GM23338 (cell line): Measurements from ENCODE around the gene FAM78B. TPM values are rescaled to one million over a fixed set of nuclear protein-coding genes. Genes with fewer than 3 reads are reported as not detected.

Source experiments
- ATAC-seq: fragments of 200-7000 bp; cut with Tn5 transposase; 3 replicates; pipeline ENCODE4 v1.9.1; 2020
- DNase-seq: peaks from one replicate; pipeline ENCODE4 v3.0.0-alpha.2; 2015; ENCODE audit warnings: low spot score
- H2AFZ ChIP-seq: fragments of 200-600 bp; sonication (generic); 2 replicates; pipeline ENCODE4 v1.8.0; 2016; ENCODE audit warnings: antibody characterized with exemption, mild to moderate bottlenecking, moderate library complexity
- H3F3A ChIP-seq: fragments of 200-600 bp; sonication (generic); replicated peaks from 2 replicates; pipeline ENCODE4 v1.8.0; 2017; ENCODE audit warnings: antibody characterized with exemption, mixed run types, low read depth
- H3K27ac ChIP-seq: fragments of 200-600 bp; sonication (generic); 2 replicates; pipeline ENCODE4 v1.6.1; 2016; ENCODE audit warnings: low read depth
- H3K27me3 ChIP-seq: fragments of 200-600 bp; sonication (generic); 2 replicates; pipeline ENCODE4 v1.8.0; 2016; ENCODE audit warnings: mild to moderate bottlenecking, mixed run types, moderate library complexity; ENCODE audit not compliant: insufficient read depth
- H3K36me3 ChIP-seq: fragments of 200-600 bp; sonication (generic); 2 replicates; pipeline ENCODE4 v1.8.0; 2016; ENCODE audit warnings: mild to moderate bottlenecking; ENCODE audit not compliant: insufficient read depth
- H3K4me1 ChIP-seq: fragments of 200-600 bp; sonication (generic); 2 replicates; pipeline ENCODE4 v1.8.0; 2016; ENCODE audit warnings: mild to moderate bottlenecking, moderate library complexity; ENCODE audit not compliant: insufficient read depth
- H3K4me2 ChIP-seq: fragments of 200-600 bp; sonication (generic); 2 replicates; pipeline ENCODE4 v1.7.1; 2017; ENCODE audit warnings: mixed run types
- H3K4me3 ChIP-seq: fragments of 200-600 bp; sonication (generic); 2 replicates; pipeline ENCODE4 v1.6.1; 2016; ENCODE audit warnings: mixed run types
- H3K79me2 ChIP-seq: fragments of 200-600 bp; sonication (generic); replicated peaks from 2 replicates; pipeline ENCODE4 v1.8.0; 2017; ENCODE audit warnings: mild to moderate bottlenecking; ENCODE audit not compliant: insufficient read depth
- H3K9me2 ChIP-seq: fragments of 200-600 bp; sonication (generic); 2 replicates; pipeline ENCODE4 v1.8.0; 2017; ENCODE audit not compliant: insufficient read depth
- H4K20me1 ChIP-seq: fragments of 200-600 bp; sonication (generic); replicated peaks from 2 replicates; pipeline ENCODE4 v1.8.0; 2017; ENCODE audit warnings: mild to moderate bottlenecking; ENCODE audit not compliant: insufficient read depth
- H3K27ac Mint-ChIP-seq: 2 replicates; pipeline ENCODE4 v1.8.0; 2020; ENCODE audit warnings: inconsistent platforms, mild to moderate bottlenecking, moderate library complexity, mixed read lengths
- H3K27me3 Mint-ChIP-seq: 3 replicates; pipeline ENCODE4 v1.8.0; 2022; ENCODE audit warnings: low read depth, mild to moderate bottlenecking, moderate library complexity, mixed read lengths, inconsistent platforms; ENCODE audit not compliant: insufficient read depth, poor library complexity
- H3K36me3 Mint-ChIP-seq: 3 replicates; pipeline ENCODE4 v1.8.0; 2021; ENCODE audit warnings: low read depth, mild to moderate bottlenecking, inconsistent platforms, moderate library complexity, mixed read lengths
- H3K4me1 Mint-ChIP-seq: 3 replicates; pipeline ENCODE4 v1.8.0; 2020; ENCODE audit warnings: mild to moderate bottlenecking, inconsistent platforms, mixed read lengths
- H3K4me3 Mint-ChIP-seq: 3 replicates; pipeline ENCODE4 v1.8.0; 2021; ENCODE audit warnings: moderate library complexity, mild to moderate bottlenecking, inconsistent platforms, mixed read lengths
- H3K9me3 Mint-ChIP-seq: 3 replicates; pipeline ENCODE4 v1.8.0; 2020; ENCODE audit warnings: moderate library complexity, mild to moderate bottlenecking, inconsistent platforms, mixed read lengths
- CREB1 ChIP-seq: fragments of 250-450 bp; sonication (Bioruptor Pico); IDR thresholded peaks from 2 replicates; pipeline ENCODE4 v1.5.0; 2020; ENCODE audit warnings: low read depth, mild to moderate bottlenecking, moderate library complexity
- EZH2 ChIP-seq: fragments of 200-600 bp; sonication (generic); IDR thresholded peaks from one replicate; pipeline ENCODE4 v1.8.0; 2017; ENCODE audit warnings: antibody characterized with exemption, mild to moderate bottlenecking, low read depth; ENCODE audit not compliant: unreplicated experiment
- EZH2phosphoT487 ChIP-seq: fragments of 200-600 bp; sonication (generic); IDR thresholded peaks from one replicate; pipeline ENCODE4 v1.8.1; 2018; ENCODE audit warnings: antibody characterized with exemption; ENCODE audit not compliant: unreplicated experiment
- JUNB ChIP-seq: IDR thresholded peaks from one replicate; pipeline ENCODE4 v1.6.1; 2016; ENCODE audit warnings: antibody characterized with exemption; ENCODE audit not compliant: unreplicated experiment
- NANOG ChIP-seq: IDR thresholded peaks from 2 replicates; pipeline ENCODE4 v1.6.1; 2016; ENCODE audit warnings: antibody characterized with exemption, borderline replicate concordance
- POLR2AphosphoS5 ChIP-seq: IDR thresholded peaks from 2 replicates; pipeline ENCODE4 v1.6.1; 2016; ENCODE audit warnings: antibody characterized with exemption, low read depth
- STAT1 ChIP-seq: IDR thresholded peaks from one replicate; pipeline ENCODE4 v1.6.1; 2016; ENCODE audit warnings: antibody characterized with exemption; ENCODE audit not compliant: unreplicated experiment
- ZNF114 ChIP-seq: fragments of 250-450 bp; sonication (Bioruptor Pico); IDR thresholded peaks from 2 replicates; pipeline ENCODE4 v1.5.0; 2020; ENCODE audit warnings: mild to moderate bottlenecking, moderate library complexity
- ZNF331 ChIP-seq: fragments of 250-450 bp; sonication (Bioruptor Pico); IDR thresholded peaks from 2 replicates; pipeline ENCODE4 v1.5.0; 2020; ENCODE audit warnings: low read depth, mild to moderate bottlenecking, moderate library complexity
- polyA plus RNA-seq: library from polyadenylated mRNA; unstranded; fragments of >200 nt; fragmentation: Nextera tagmentation; extraction: Ambion mirVana; gene quantifications from 2 replicates; pipeline ENCODE4 v1.2.1, GENCODE V29; 2016
- total RNA-seq: library from RNA; depleted of rRNA; stranded (reverse); fragments of >200 nt; shearing (Covaris generic); gene quantifications from 2 replicates; pipeline ENCODE4 v1.2.3, GENCODE V29; 2014
- TF ChIP-seq, protein P1 (sequence below): IDR thresholded peaks from 2 replicates; pipeline ENCODE4 v1.6.1; 2016; ENCODE audit warnings: antibody characterized with exemption
- TF ChIP-seq, protein P2 (sequence below): IDR thresholded peaks from one replicate; pipeline ENCODE4 v1.6.1; 2018; ENCODE audit warnings: antibody characterized with exemption; ENCODE audit not compliant: unreplicated experiment
- TF ChIP-seq, protein P3 (sequence below): fragments of 250-450 bp; sonication (Bioruptor Pico); IDR thresholded peaks from 2 replicates; pipeline ENCODE4 v1.5.0; 2020; ENCODE audit warnings: mild to moderate bottlenecking, moderate library complexity
- TF ChIP-seq, protein P4 (sequence below), 2 experiments: fragments of 200-600 bp in 1 of 2; sonication (generic) in 1 of 2; conservative IDR thresholded peaks; 2 replicates each; pipeline versions ENCODE4 v1.5.1 to v1.6.1; 2016 to 2017; ENCODE audit warnings: antibody characterized with exemption in 2 of 2, low read depth in 2 of 2, mild to moderate bottlenecking in 2 of 2, moderate library complexity in 1 of 2

FAM78B gene
- total and polyA plus RNA-seq, 2 experiments from 2014 or later = 1.6 to 4.6 TPM

DNA sequence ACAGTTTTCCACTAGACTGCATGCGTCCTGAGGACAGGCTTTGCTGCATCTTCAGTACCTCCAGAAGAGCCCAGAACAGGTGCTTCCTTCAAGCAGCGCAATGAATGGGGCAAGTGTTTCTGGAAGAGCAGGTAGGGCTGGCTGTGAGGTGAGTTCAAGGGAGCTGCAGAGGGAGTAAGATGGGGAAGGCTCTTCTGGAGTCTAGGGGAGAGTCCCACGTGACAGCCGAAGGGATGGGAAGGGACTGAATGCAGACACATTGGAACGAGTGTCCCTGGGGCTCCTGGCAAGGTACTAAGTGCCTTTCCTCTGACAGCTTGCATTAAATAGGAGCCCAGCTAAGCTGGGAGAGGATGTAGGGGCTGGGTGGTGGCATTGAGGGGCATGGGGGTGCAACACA lies 84.2 kb downstream of the FAM78B start:
- no peaks in the 10 kb centered on the region for H3K79me2 ChIP-seq
- Mint-ChIP-seq H3K4me1 (peaks cover 10% of the 10 kb centered on the region), H3K4me3 (no peak overlapping the region), H3K36me3 (no peaks in the 10 kb centered on the region), H3K9me3 (no peaks in the 10 kb centered on the region), H3K27ac (no peak overlapping the region), H3K27me3 (peaks cover 12% of the 10 kb centered on the region)
- H3F3A ChIP-seq = no peaks in the 10 kb centered on the region
- DNase-seq = no peak
- no peak overlapping the region for H3K4me2 ChIP-seq
- TF ChIP-seq CREB1 = no peak
- TF ChIP-seq NANOG = no peak
- no peak for TF ChIP-seq JUNB
- TF ChIP-seq ZNF114 (CRISPR knock-in tag) = no peak
- no peak for TF ChIP-seq EZH2phosphoT487
- TF ChIP-seq EZH2 = no peak
- TF ChIP-seq POLR2AphosphoS5 = no peak
- TF ChIP-seq, protein P1, sequence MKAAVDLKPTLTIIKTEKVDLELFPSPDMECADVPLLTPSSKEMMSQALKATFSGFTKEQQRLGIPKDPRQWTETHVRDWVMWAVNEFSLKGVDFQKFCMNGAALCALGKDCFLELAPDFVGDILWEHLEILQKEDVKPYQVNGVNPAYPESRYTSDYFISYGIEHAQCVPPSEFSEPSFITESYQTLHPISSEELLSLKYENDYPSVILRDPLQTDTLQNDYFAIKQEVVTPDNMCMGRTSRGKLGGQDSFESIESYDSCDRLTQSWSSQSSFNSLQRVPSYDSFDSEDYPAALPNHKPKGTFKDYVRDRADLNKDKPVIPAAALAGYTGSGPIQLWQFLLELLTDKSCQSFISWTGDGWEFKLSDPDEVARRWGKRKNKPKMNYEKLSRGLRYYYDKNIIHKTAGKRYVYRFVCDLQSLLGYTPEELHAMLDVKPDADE = no peak
- TF ChIP-seq, protein P2, sequence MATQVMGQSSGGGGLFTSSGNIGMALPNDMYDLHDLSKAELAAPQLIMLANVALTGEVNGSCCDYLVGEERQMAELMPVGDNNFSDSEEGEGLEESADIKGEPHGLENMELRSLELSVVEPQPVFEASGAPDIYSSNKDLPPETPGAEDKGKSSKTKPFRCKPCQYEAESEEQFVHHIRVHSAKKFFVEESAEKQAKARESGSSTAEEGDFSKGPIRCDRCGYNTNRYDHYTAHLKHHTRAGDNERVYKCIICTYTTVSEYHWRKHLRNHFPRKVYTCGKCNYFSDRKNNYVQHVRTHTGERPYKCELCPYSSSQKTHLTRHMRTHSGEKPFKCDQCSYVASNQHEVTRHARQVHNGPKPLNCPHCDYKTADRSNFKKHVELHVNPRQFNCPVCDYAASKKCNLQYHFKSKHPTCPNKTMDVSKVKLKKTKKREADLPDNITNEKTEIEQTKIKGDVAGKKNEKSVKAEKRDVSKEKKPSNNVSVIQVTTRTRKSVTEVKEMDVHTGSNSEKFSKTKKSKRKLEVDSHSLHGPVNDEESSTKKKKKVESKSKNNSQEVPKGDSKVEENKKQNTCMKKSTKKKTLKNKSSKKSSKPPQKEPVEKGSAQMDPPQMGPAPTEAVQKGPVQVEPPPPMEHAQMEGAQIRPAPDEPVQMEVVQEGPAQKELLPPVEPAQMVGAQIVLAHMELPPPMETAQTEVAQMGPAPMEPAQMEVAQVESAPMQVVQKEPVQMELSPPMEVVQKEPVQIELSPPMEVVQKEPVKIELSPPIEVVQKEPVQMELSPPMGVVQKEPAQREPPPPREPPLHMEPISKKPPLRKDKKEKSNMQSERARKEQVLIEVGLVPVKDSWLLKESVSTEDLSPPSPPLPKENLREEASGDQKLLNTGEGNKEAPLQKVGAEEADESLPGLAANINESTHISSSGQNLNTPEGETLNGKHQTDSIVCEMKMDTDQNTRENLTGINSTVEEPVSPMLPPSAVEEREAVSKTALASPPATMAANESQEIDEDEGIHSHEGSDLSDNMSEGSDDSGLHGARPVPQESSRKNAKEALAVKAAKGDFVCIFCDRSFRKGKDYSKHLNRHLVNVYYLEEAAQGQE = no peak
- no peak for TF ChIP-seq STAT1
- TF ChIP-seq, protein P3, sequence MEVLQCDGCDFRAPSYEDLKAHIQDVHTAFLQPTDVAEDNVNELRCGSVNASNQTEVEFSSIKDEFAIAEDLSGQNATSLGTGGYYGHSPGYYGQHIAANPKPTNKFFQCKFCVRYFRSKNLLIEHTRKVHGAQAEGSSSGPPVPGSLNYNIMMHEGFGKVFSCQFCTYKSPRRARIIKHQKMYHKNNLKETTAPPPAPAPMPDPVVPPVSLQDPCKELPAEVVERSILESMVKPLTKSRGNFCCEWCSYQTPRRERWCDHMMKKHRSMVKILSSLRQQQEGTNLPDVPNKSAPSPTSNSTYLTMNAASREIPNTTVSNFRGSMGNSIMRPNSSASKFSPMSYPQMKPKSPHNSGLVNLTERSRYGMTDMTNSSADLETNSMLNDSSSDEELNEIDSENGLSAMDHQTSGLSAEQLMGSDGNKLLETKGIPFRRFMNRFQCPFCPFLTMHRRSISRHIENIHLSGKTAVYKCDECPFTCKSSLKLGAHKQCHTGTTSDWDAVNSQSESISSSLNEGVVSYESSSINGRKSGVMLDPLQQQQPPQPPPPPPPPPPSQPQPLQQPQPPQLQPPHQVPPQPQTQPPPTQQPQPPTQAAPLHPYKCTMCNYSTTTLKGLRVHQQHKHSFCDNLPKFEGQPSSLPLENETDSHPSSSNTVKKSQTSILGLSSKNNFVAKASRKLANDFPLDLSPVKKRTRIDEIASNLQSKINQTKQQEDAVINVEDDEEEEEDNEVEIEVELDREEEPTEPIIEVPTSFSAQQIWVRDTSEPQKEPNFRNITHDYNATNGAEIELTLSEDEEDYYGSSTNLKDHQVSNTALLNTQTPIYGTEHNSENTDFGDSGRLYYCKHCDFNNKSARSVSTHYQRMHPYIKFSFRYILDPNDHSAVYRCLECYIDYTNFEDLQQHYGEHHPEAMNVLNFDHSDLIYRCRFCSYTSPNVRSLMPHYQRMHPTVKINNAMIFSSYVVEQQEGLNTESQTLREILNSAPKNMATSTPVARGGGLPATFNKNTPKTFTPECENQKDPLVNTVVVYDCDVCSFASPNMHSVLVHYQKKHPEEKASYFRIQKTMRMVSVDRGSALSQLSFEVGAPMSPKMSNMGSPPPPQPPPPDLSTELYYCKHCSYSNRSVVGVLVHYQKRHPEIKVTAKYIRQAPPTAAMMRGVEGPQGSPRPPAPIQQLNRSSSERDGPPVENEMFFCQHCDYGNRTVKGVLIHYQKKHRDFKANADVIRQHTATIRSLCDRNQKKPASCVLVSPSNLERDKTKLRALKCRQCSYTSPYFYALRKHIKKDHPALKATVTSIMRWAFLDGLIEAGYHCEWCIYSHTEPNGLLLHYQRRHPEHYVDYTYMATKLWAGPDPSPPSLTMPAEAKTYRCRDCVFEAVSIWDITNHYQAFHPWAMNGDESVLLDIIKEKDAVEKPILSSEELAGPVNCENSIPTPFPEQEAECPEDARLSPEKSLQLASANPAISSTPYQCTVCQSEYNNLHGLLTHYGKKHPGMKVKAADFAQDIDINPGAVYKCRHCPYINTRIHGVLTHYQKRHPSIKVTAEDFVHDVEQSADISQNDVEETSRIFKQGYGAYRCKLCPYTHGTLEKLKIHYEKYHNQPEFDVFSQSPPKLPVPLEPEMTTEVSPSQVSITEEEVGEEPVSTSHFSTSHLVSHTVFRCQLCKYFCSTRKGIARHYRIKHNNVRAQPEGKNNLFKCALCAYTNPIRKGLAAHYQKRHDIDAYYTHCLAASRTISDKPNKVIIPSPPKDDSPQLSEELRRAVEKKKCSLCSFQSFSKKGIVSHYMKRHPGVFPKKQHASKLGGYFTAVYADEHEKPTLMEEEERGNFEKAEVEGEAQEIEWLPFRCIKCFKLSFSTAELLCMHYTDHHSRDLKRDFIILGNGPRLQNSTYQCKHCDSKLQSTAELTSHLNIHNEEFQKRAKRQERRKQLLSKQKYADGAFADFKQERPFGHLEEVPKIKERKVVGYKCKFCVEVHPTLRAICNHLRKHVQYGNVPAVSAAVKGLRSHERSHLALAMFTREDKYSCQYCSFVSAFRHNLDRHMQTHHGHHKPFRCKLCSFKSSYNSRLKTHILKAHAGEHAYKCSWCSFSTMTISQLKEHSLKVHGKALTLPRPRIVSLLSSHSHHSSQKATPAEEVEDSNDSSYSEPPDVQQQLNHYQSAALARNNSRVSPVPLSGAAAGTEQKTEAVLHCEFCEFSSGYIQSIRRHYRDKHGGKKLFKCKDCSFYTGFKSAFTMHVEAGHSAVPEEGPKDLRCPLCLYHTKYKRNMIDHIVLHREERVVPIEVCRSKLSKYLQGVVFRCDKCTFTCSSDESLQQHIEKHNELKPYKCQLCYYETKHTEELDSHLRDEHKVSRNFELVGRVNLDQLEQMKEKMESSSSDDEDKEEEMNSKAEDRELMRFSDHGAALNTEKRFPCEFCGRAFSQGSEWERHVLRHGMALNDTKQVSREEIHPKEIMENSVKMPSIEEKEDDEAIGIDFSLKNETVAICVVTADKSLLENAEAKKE (CRISPR knock-in tag) = no peak
- no peak for TF ChIP-seq ZNF331 (CRISPR knock-in tag)
- TF ChIP-seq, protein P4, sequence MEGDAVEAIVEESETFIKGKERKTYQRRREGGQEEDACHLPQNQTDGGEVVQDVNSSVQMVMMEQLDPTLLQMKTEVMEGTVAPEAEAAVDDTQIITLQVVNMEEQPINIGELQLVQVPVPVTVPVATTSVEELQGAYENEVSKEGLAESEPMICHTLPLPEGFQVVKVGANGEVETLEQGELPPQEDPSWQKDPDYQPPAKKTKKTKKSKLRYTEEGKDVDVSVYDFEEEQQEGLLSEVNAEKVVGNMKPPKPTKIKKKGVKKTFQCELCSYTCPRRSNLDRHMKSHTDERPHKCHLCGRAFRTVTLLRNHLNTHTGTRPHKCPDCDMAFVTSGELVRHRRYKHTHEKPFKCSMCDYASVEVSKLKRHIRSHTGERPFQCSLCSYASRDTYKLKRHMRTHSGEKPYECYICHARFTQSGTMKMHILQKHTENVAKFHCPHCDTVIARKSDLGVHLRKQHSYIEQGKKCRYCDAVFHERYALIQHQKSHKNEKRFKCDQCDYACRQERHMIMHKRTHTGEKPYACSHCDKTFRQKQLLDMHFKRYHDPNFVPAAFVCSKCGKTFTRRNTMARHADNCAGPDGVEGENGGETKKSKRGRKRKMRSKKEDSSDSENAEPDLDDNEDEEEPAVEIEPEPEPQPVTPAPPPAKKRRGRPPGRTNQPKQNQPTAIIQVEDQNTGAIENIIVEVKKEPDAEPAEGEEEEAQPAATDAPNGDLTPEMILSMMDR (conservative IDR thresholded peaks at IDR 0.05; ENCODE audit: low read depth in 2 of 2) = no peak
- no peak overlapping the region for H3K27ac ChIP-seq
- no peaks in the 10 kb centered on the region; the same call in 1 of the 2 replicates for H3K4me1 ChIP-seq
- H4K20me1 ChIP-seq = no peaks in the 10 kb centered on the region
- H2AFZ ChIP-seq = no peak overlapping the region
- no peak for ATAC-seq
- no peaks in the 10 kb centered on the region for H3K36me3 ChIP-seq
- no peaks in the 10 kb centered on the region for H3K9me2 ChIP-seq
- H3K27me3 ChIP-seq = no peaks in the 10 kb centered on the region
- H3K4me3 ChIP-seq = no peak overlapping the region
